Uterus (tissue), 4 donors: ENCODE measurements around the gene SEMA4C. TPM values are rescaled to one million over a fixed set of nuclear protein-coding genes. Genes with fewer than 3 reads are reported as not detected.
A peak's percentile ranks its signal among the peaks of the same experiment; 100 is the strongest.

Source experiments
- DNase-seq, 2 donors: peaks; one replicate each; pipeline ENCODE4 v3.0.0-alpha.2; 2019 to 2020
- H3K27ac ChIP-seq, 2 donors: fragments of 200-600 bp; sonication (generic); 1 replicate in 1 of 2; 2 replicates in 1 of 2; pipeline ENCODE4 v1.5.1; 2016 to 2018
- H3K27me3 ChIP-seq, 2 donors: fragments of 200-600 bp; sonication (generic); one replicate each; pipeline ENCODE4 v1.5.1; 2018 to 2019; ENCODE audit warnings: control low read depth in 1 of 2
- H3K36me3 ChIP-seq, 2 donors: fragments of 200-600 bp; sonication (generic); one replicate each; pipeline ENCODE4 v1.5.1; 2019; ENCODE audit warnings: control low read depth in 1 of 2
- H3K4me1 ChIP-seq, 2 donors: fragments of 200-600 bp; sonication (generic); one replicate each; pipeline ENCODE4 v1.5.1; 2018 to 2019; ENCODE audit warnings: control low read depth in 1 of 2
- H3K4me3 ChIP-seq, 2 donors: fragments of 200-600 bp; sonication (generic); 1 replicate in 1 of 2; 2 replicates in 1 of 2; pipeline ENCODE4 v1.5.1; 2018 to 2019; ENCODE audit warnings: mild to moderate bottlenecking in 1 of 2
- H3K9me3 ChIP-seq, 2 donors: fragments of 200-600 bp; sonication (generic); one replicate each; pipeline ENCODE4 v1.5.1; 2019; ENCODE audit warnings: control low read depth in 1 of 2
- POLR2A ChIP-seq, 2 donors: fragments of 450-650 bp; IDR thresholded peaks; one replicate each; pipeline ENCODE4 v1.6.1; 2016; ENCODE audit warnings: antibody characterized with exemption in 2 of 2, mild to moderate bottlenecking in 1 of 2, moderate library complexity in 1 of 2
- intact Hi-C: fragments of 100-400 bp; cut with DNase I; formaldehyde crosslinking; loops from one replicate; pipeline ENCODE4 v1.15.1; 2023; ENCODE audit warnings: low total_unique reads
- total RNA-seq, 4 donors: library from RNA; depleted of rRNA in 3 of 4; stranded (reverse); fragments of >200 nt in 3 of 4; gene quantifications; one replicate each; pipeline versions ENCODE4 v1.1.0 to v1.2.4, GENCODE V29; 2014 to 2023
- TF ChIP-seq, protein P1 (sequence below), 4 experiments: fragments of 200-600 bp in 2 of 4; fragments of 450-650 bp in 2 of 4; sonication (generic) in 2 of 4; IDR thresholded peaks; one replicate each; pipeline ENCODE4 v1.5.1; 2016 to 2019; ENCODE audit warnings: antibody characterized with exemption in 4 of 4, mild to moderate bottlenecking in 2 of 4, moderate library complexity in 1 of 4
- donor health status: DM: yes; HTN: yes; CAD: no.

SEMA4C gene
- total RNA-seq, 4 donors from 2014 or later, result 31.8 to 117 (median 61.7) TPM

- Histone ChIP-seq H3K4me1 (peaks cover 4 to 25% of the 10 kb centered on the region in 2 donors), H3K27ac (peak overlapping the region; percentile 94 to 100), H3K27me3 (no peaks in the 10 kb centered on the region), H3K4me3 (peak overlapping the region; percentile 61 to 100), H3K9me3 (no peaks in the 10 kb centered on the region), H3K36me3 (no peaks in the 10 kb centered on the region)
- TF ChIP-seq POLR2A (IDR thresholded peaks at IDR 0.05), result no peak
- TF ChIP-seq, protein P1, sequence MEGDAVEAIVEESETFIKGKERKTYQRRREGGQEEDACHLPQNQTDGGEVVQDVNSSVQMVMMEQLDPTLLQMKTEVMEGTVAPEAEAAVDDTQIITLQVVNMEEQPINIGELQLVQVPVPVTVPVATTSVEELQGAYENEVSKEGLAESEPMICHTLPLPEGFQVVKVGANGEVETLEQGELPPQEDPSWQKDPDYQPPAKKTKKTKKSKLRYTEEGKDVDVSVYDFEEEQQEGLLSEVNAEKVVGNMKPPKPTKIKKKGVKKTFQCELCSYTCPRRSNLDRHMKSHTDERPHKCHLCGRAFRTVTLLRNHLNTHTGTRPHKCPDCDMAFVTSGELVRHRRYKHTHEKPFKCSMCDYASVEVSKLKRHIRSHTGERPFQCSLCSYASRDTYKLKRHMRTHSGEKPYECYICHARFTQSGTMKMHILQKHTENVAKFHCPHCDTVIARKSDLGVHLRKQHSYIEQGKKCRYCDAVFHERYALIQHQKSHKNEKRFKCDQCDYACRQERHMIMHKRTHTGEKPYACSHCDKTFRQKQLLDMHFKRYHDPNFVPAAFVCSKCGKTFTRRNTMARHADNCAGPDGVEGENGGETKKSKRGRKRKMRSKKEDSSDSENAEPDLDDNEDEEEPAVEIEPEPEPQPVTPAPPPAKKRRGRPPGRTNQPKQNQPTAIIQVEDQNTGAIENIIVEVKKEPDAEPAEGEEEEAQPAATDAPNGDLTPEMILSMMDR (IDR thresholded peaks at IDR 0.05), result no peak
- DNase-seq, result no peak
- intact Hi-C loops, result loop anchor here (10.0 kb wide), 1 partner anchor 102 kb away; the partner anchor contains the start of gene CNNM4
Measured at GRCh38 chr2:96866986-96867755, 2.7 kb downstream of the SEMA4C start.

DNA sequence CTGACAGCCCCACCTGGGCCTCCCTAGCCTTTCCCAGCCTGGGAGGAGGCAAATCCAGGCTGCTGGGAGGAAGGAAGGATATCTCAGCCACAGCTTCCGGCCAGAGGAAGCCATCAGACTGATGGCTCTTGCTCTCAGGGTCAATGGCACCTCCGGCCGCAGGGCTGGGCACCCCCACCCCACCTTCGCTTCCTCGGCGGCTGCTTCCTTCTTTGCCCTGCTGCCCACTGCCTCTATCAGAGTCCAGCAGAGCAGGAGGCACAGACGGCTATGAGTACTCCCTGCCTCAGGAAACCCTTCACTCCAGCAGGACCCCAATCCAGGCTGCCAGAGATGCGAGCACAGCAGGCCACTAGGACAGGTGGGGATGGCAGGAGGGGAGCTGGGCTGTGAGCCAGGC lies 3.3 kb downstream of the SEMA4C start:
- no peaks in the 10 kb centered on the region for H3K9me3 ChIP-seq
- peaks cover 4 to 22% of the 10 kb centered on the region in 2 donors for H3K4me1 ChIP-seq
- H3K4me3 ChIP-seq, result no peak overlapping the region
- TF ChIP-seq, protein P1 (IDR thresholded peaks at IDR 0.05), result no peak
- no peak for TF ChIP-seq POLR2A (IDR thresholded peaks at IDR 0.05)
- intact Hi-C loops, result loop anchor here (10.0 kb wide), 1 partner anchor 102 kb away; the partner anchor contains the start of gene CNNM4
- no peak for DNase-seq
- H3K27ac ChIP-seq, result peak overlapping the region; percentile 94 to 100
- no peaks in the 10 kb centered on the region for H3K27me3 ChIP-seq
- H3K36me3 ChIP-seq, result no peaks in the 10 kb centered on the region

DNA sequence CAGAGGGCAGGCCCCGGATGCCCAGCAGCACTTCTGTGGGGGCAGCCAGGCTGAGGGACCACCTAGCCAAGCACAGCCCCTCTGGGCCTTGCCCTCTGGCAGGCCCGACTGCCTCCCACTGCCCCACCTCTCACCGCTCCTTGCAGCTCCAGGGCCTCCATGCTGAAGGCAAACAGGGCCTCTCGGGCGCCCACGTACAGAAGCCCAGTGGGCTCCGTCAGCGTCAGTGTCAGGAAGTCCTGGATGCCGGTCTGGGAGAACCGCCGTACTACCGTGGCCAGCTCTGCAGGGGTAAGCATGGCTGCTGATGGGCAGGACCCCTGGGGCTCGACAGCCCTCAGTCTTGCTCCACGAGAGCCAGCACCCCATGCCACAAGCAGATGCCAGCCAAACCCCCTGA lies 3.7 kb downstream of the SEMA4C start:
- TF ChIP-seq, protein P1 (IDR thresholded peaks at IDR 0.05), result no peak
- no peak for TF ChIP-seq POLR2A (IDR thresholded peaks at IDR 0.05)
- Histone ChIP-seq H3K4me1 (peaks cover 4 to 17% of the 10 kb centered on the region in 2 donors), H3K27ac (peak overlapping the region; percentile 94 to 100), H3K9me3 (no peaks in the 10 kb centered on the region), H3K4me3 (no peak overlapping the region), H3K27me3 (no peaks in the 10 kb centered on the region), H3K36me3 (no peaks in the 10 kb centered on the region)
- intact Hi-C loops, result loop anchor here (10.0 kb wide), 1 partner anchor 101 kb away; the partner anchor contains the start of gene CNNM4
- DNase-seq, result no peak

- no peak overlapping the region for H3K4me3 ChIP-seq
- H3K4me1 ChIP-seq, result peaks cover 4 to 16% of the 10 kb centered on the region in 2 donors
- H3K27me3 ChIP-seq, result no peaks in the 10 kb centered on the region
- H3K27ac ChIP-seq, result peak overlapping the region; percentile 94 to 100
- no peaks in the 10 kb centered on the region for H3K9me3 ChIP-seq
- intact Hi-C loops, result loop anchor here (10.0 kb wide), 1 partner anchor 101 kb away; the partner anchor contains the start of gene CNNM4
- no peaks in the 10 kb centered on the region for H3K36me3 ChIP-seq
- TF ChIP-seq, protein P1 (IDR thresholded peaks at IDR 0.05), result no peak
- TF ChIP-seq POLR2A (IDR thresholded peaks at IDR 0.05), result no peak
- no peak for DNase-seq
Measured at GRCh38 chr2:96865654-96866053, 4.2 kb downstream of the SEMA4C start.
